ENCODE data around the gene SGSM1.

Gene SGSM1

DNA sequence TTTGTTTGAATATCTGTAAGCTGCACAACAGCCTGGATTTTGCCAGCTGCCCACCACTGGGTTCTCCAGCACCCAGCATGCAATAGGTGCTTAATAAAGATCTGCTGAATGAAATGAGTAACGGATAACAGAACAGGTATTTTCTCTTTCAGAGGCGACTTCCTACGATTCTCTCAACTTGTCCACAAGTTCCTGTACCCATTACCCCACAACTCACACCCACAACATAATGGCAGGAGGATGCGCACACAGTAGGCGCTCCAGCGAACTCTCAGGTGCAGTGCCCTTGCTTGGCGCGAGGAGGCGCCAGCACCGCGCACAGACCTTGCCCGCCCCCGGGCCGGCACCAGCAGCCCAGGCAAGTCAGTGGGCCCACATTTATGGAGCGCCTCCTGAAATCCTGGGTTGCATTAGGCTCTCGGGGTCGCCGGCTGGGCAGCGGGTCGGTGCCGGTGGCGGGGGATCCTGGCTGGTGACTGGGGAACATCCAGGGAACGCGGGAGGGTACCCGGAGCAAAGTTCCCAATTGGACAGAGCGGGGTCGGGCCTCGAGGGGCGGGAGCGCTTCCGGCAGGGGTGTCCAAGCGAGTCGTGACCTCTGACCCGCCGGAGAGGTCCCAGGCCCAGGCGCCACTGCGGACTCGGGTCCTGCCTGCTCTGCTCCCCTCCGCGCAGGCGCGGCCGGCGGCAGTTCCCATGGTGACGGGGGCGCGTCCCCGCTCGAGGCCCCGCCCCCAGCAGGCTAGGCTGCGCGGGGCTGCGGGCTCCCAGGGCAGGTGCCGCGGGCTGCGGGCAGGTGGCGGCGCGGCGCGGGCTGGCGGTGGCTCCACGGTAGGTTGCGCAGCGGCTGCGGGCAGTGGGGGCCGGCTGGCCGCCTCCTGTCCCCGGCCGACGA, 146.2 kb downstream of the SGSM1 start, which contains the start of gene KIAA1671 (continued):
- TF ChIP-seq ZNF677 (tag by site-specific recombination; IDR thresholded peaks at IDR 0.05) (0 out of 2 replicates have a peak, but pooled peaks have one; percentile 35), ZFP69B (tag by site-specific recombination; IDR thresholded peaks at IDR 0.05) (peak; percentile 96), ZSCAN5A (tag by site-specific recombination; IDR thresholded peaks at IDR 0.05) (no peak), EGR2 (tag by site-specific recombination; IDR thresholded peaks at IDR 0.05; ENCODE audit: low read depth) (0 out of 2 replicates have a peak, but pooled peaks have one; percentile 25), TRIM28 (IDR thresholded peaks at IDR 0.05; ENCODE audit: borderline replicate concordance, low read length) (peak; percentile 14; the same call in 1 of the 2 replicates)

DNA sequence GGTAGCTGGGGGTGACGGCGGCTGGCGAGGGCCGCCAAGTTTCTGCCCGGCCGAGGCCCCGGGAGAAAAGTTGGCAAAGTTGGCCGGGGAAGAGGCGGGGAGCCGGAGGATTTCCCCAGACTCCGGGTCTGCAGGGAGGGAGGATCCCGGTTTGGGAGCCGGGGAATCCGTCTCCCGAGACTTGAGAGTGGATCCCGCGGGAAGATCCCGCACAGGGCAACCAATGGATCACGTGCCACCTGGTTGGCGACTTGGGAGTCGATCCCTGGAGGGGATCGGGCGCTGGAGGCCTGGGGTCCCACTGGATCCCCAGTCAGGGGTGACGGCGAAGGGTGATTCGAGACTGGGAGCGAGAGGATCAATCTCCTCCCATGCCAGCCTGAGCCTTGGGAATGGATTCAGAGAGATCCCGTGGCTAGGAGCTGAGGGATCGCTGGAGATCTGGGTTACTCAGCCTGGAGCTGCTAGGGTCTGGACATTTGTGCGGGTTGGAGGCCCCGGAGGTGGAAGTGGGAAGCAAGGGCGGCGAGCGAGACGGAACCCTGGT, 146.9 kb downstream of the SGSM1 start:
- POLR2A ChIA-PET = interaction anchor here (0.5 to 1.0 kb wide), 2 partner anchors 56 to 68 kb away, joined by 4 to 5 read pairs; no protein-coding TSS in a partner anchor
- Histone ChIP-seq H3K27ac (ENCODE audit: extremely low read depth, low read depth, low read length) (peak overlapping the region; percentile 82), H3K4me1 (ENCODE audit: control insufficient read depth, insufficient read depth, low read length) (peaks cover 10% of the 10 kb centered on the region; the same call in 1 of the 2 replicates), H3K4me3 (ENCODE audit: low read depth, low read length) (peak overlapping the region; percentile 79), H3K36me3 (ENCODE audit: control insufficient read depth in 2 of 2, insufficient read depth in 1 of 2, low read length in 2 of 2) (no peaks in the 10 kb centered on the region), H3K9me3 (ENCODE audit: control insufficient read depth, insufficient read depth, low read depth, low read length) (no peaks in the 10 kb centered on the region)
- CTCF ChIA-PET = interaction anchor here (0.9 to 7.9 kb wide), 4 partner anchors 8 to 104 kb away, joined by 3 to 66 read pairs (median 6); no protein-coding TSS in a partner anchor
- TF ChIP-seq ZNF394 (tag by site-specific recombination; IDR thresholded peaks at IDR 0.05; ENCODE audit: borderline replicate concordance) (peak; percentile 13; the same call in 1 of the 2 replicates), ZNF121 (tag by site-specific recombination; IDR thresholded peaks at IDR 0.05) (0 out of 2 replicates have a peak, but pooled peaks have one; percentile 32), ZNF280C (tag by site-specific recombination; IDR thresholded peaks at IDR 0.05) (no peak), SP3 (tag by site-specific recombination; IDR thresholded peaks at IDR 0.05) (peak; percentile 41; the same call in 1 of the 2 replicates), ZFP37 (tag by site-specific recombination; IDR thresholded peaks at IDR 0.05) (0 out of 2 replicates have a peak, but pooled peaks have one; percentile 40), ZNF76 (tag by site-specific recombination; IDR thresholded peaks at IDR 0.05; ENCODE audit: borderline replicate concordance, low read depth) (0 out of 2 replicates have a peak, but pooled peaks have one; percentile 22), ZNF558 (tag by site-specific recombination; IDR thresholded peaks at IDR 0.05) (no peak), IKZF3 (tag by site-specific recombination; IDR thresholded peaks at IDR 0.05) (peak; percentile 94), RBAK (tag by site-specific recombination; IDR thresholded peaks at IDR 0.05) (no peak), ZNF561 (tag by site-specific recombination; IDR thresholded peaks at IDR 0.05; ENCODE audit: borderline replicate concordance) (no peak), ZNF624 (tag by site-specific recombination; IDR thresholded peaks at IDR 0.05) (no peak), TRIM28 (IDR thresholded peaks at IDR 0.05; ENCODE audit: borderline replicate concordance, low read length) (no peak), GLIS2 (tag by site-specific recombination; IDR thresholded peaks at IDR 0.05) (peak; percentile 80), MZF1 (tag by site-specific recombination; IDR thresholded peaks at IDR 0.05; ENCODE audit: borderline replicate concordance) (0 out of 2 replicates have a peak, but pooled peaks have one; percentile 64), ZBTB17 (tag by site-specific recombination; IDR thresholded peaks at IDR 0.05) (peak; percentile 98), MYNN (tag by site-specific recombination; IDR thresholded peaks at IDR 0.05; ENCODE audit: borderline replicate concordance) (no peak), ZNF416 (tag by site-specific recombination; IDR thresholded peaks at IDR 0.05) (no peak)
- TF ChIP-seq, protein P1, sequence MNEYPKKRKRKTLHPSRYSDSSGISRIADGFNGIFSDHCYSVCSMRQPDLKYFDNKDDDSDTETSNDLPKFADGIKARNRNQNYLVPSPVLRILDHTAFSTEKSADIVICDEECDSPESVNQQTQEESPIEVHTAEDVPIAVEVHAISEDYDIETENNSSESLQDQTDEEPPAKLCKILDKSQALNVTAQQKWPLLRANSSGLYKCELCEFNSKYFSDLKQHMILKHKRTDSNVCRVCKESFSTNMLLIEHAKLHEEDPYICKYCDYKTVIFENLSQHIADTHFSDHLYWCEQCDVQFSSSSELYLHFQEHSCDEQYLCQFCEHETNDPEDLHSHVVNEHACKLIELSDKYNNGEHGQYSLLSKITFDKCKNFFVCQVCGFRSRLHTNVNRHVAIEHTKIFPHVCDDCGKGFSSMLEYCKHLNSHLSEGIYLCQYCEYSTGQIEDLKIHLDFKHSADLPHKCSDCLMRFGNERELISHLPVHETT (tag by site-specific recombination; IDR thresholded peaks at IDR 0.05) = 0 out of 2 replicates have a peak, but pooled peaks have one; percentile 15
- TF ChIP-seq, protein P2, sequence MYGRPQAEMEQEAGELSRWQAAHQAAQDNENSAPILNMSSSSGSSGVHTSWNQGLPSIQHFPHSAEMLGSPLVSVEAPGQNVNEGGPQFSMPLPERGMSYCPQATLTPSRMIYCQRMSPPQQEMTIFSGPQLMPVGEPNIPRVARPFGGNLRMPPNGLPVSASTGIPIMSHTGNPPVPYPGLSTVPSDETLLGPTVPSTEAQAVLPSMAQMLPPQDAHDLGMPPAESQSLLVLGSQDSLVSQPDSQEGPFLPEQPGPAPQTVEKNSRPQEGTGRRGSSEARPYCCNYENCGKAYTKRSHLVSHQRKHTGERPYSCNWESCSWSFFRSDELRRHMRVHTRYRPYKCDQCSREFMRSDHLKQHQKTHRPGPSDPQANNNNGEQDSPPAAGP (tag by site-specific recombination; IDR thresholded peaks at IDR 0.05) = no peak
